K562 (cell line): ENCODE measurements around the gene STUM. TPM values are rescaled to one million over a fixed set of nuclear protein-coding genes. Genes with fewer than 3 reads are reported as not detected.
A peak's percentile ranks its signal among the peaks of the same experiment; 100 is the strongest.

Experiments used
- ATAC-seq: fragments of 200-7000 bp; cut with Tn5 transposase; 3 replicates; pipeline ENCODE4 v1.9.1; 2020; ENCODE audit warnings: moderate library complexity
- BruUV-seq: library from RNA; stranded (reverse); fragments of 400-500 nt; replicated peaks from 2 replicates; lab custom pipeline; 2021; lab: Mats Ljungman, UMichigan
- CTCF ChIA-PET: fragments of 300-600 bp; formaldehyde crosslinking; extraction: SDS; loops from one replicate; lab custom pipeline; 2021; ENCODE audit warnings: low intra/inter-chr PET ratio; lab: Yijun Ruan, JAX
- POLR2A ChIA-PET: fragments of 300-600, 350-650 bp; sonication (Branson Sonifier 250); formaldehyde crosslinking; extraction: SDS; loops from one replicate; lab custom pipeline; 2021; ENCODE audit warnings: antibody characterized with exemption, inconsistent platforms; lab: Yijun Ruan, JAX
- DNase-seq, 4 experiments: peaks; one replicate each; pipeline versions ENCODE4 v3.0.0 to v3.0.0-alpha.2; 2011 to 2018; ENCODE audit warnings: low spot score in 3 of 4, mixed read lengths in 3 of 4; ENCODE audit errors: extremely low read depth in 1 of 4
- FAIRE-seq: peaks from 2 replicates; lab custom pipeline; 2011; peaks lifted over from hg19 to GRCh38; lab: Jason Lieb, UNC
- H2AFZ ChIP-seq: 2 replicates; pipeline ENCODE4 v1.6.0; 2011; ENCODE audit warnings: low read depth, low read length, control low read depth, inconsistent platforms
- H3K27ac ChIP-seq: fragments of 200-600 bp; 3 replicates; pipeline ENCODE4 v1.8.0; 2011; ENCODE audit warnings: low read depth, mild to moderate bottlenecking, control low read depth, inconsistent platforms, low read length, moderate library complexity, mixed read lengths; ENCODE audit errors: extremely low read depth
- H3K27me3 ChIP-seq, 2 experiments: fragments of 300-600 bp in 1 of 2; 2 replicates in 1 of 2; 3 replicates in 1 of 2; pipeline versions ENCODE4 v1.6.0 to v1.8.0; 2011; ENCODE audit warnings: inconsistent platforms in 2 of 2, low read length in 2 of 2, mild to moderate bottlenecking in 1 of 2, mixed read lengths in 1 of 2, moderate library complexity in 1 of 2; ENCODE audit not compliant: control insufficient read depth in 2 of 2, insufficient read depth in 2 of 2
- H3K36me3 ChIP-seq: fragments of 300-600 bp; 3 replicates; pipeline ENCODE4 v1.8.0; 2011; ENCODE audit warnings: mild to moderate bottlenecking, low read length, inconsistent platforms; ENCODE audit not compliant: control insufficient read depth, insufficient read depth
- H3K4me1 ChIP-seq, 2 experiments: fragments of 200-600 bp in 1 of 2; replicated peaks in 1 of 2; 2 replicates in 1 of 2; 3 replicates in 1 of 2; pipeline versions ENCODE4 v1.5.1 to v1.8.0; 2011; ENCODE audit warnings: inconsistent platforms in 2 of 2, low read length in 2 of 2, mild to moderate bottlenecking in 1 of 2, mixed read lengths in 1 of 2, moderate library complexity in 1 of 2; ENCODE audit not compliant: control insufficient read depth in 2 of 2, insufficient read depth in 2 of 2
- H3K4me2 ChIP-seq: 2 replicates; pipeline ENCODE4 v1.6.1; 2011; ENCODE audit warnings: low read length, control low read depth, inconsistent platforms, mixed read lengths; ENCODE audit not compliant: insufficient read depth
- H3K4me3 ChIP-seq: fragments of 200-600 bp; sonication (generic), shearing (Covaris generic); 2 replicates; pipeline ENCODE4 v1.5.1; 2016; ENCODE audit warnings: control low read depth, inconsistent platforms
- H3K79me2 ChIP-seq: fragments of 200-600 bp; 3 replicates; pipeline ENCODE4 v1.8.0; 2011; ENCODE audit warnings: low read length, inconsistent platforms; ENCODE audit not compliant: control insufficient read depth, insufficient read depth
- H3K9ac ChIP-seq, 2 experiments: 2 replicates each; pipeline versions ENCODE4 v1.6.0 to v1.6.1; 2011; ENCODE audit warnings: low read depth in 2 of 2, low read length in 2 of 2, control low read depth in 1 of 2, inconsistent platforms in 1 of 2, mild to moderate bottlenecking in 1 of 2, mixed read lengths in 1 of 2; ENCODE audit not compliant: insufficient read depth in 1 of 2
- H3K9me1 ChIP-seq: one replicate; pipeline ENCODE4 v1.6.0; 2011; ENCODE audit warnings: inconsistent platforms, mild to moderate bottlenecking, low read length, moderate library complexity; ENCODE audit not compliant: control insufficient read depth, insufficient read depth
- H3K9me3 ChIP-seq: replicated peaks from 2 replicates; pipeline ENCODE4 v1.5.1; 2011; ENCODE audit warnings: low read depth, low read length, inconsistent platforms; ENCODE audit not compliant: control insufficient read depth, insufficient read depth
- H4K20me1 ChIP-seq: replicated peaks from 2 replicates; pipeline ENCODE4 v1.6.1; 2011; ENCODE audit warnings: low read length, inconsistent platforms, mixed read lengths; ENCODE audit not compliant: control insufficient read depth, insufficient read depth
- BHLHE40 ChIP-seq: IDR thresholded peaks from 2 replicates; pipeline ENCODE4 v1.6.1; 2011; ENCODE audit warnings: low read length, improper control_type of control experiment
- DIDO1 ChIP-seq: fragments of 450-650 bp; IDR thresholded peaks from 2 replicates; pipeline ENCODE4 v1.6.1; 2016; ENCODE audit warnings: low read depth, missing biosample characterization, missing genetic modification characterization
- JUND ChIP-seq, 2 experiments: IDR thresholded peaks; 2 replicates in 1 of 2; 3 replicates in 1 of 2; pipeline ENCODE4 v1.6.1; 2011; ENCODE audit warnings: borderline replicate concordance in 2 of 2, low read depth in 2 of 2, low read length in 2 of 2, improper control_type of control experiment in 1 of 2, missing biosample characterization in 1 of 2, missing genetic modification characterization in 1 of 2, missing genetic modification reagents in 1 of 2
- NFE2 ChIP-seq: IDR thresholded peaks from 2 replicates; pipeline ENCODE4 v1.6.1; 2014; ENCODE audit warnings: antibody characterized with exemption, low read depth
- STAG1 ChIP-seq: sonication (generic); formaldehyde crosslinking; IDR thresholded peaks from 2 replicates; pipeline ENCODE4 v1.5.0; 2020; ENCODE audit warnings: missing genetic modification reagents, borderline replicate concordance
- TFAP4 ChIP-seq: sonication (generic); formaldehyde crosslinking; IDR thresholded peaks from 2 replicates; pipeline ENCODE4 v1.8.0; 2022; ENCODE audit warnings: missing genetic modification reagents, mild to moderate bottlenecking, moderate library complexity, borderline replicate concordance
- ZNF134 ChIP-seq: fragments of 250-450 bp; sonication (Bioruptor Pico); conservative IDR thresholded peaks from 2 replicates; pipeline ENCODE4 v1.4.0; 2020
- WGBS: fragments of 100-300 bp; shearing (Covaris generic); methylation state at CpG from one replicate; pipeline ENCODE4 v1.1.6; 2016; ENCODE audit warnings: low coverage, mixed read lengths; ENCODE audit not compliant: insufficient coverage; ENCODE audit errors: missing lambda C conversion rate; 5-methylcytosine and 5-hydroxymethylcytosine counted together
- in situ Hi-C: fragments of 300-500 bp; cut with MboI; formaldehyde crosslinking; loops from 4 replicates; pipeline ENCODE4 v1.15.0; 2018; ENCODE audit warnings: inconsistent platforms, mixed read lengths
- intact Hi-C: fragments of 100-400 bp; cut with micrococcal nuclease; formaldehyde crosslinking; loops from 2 replicates; pipeline ENCODE4 v1.14.2; 2022
- polyA plus RNA-seq, 8 experiments: library from polyadenylated mRNA; depleted of rRNA in 4 of 8; stranded (reverse) in 5 of 8; unstranded in 3 of 8; fragments of >200 nt; fragmentation: Nextera tagmentation in 2 of 8; fragmentation: Illumina TruSeq in 1 of 8; extraction: Ambion mirVana in 2 of 8; extraction: Trizol in 1 of 8; gene quantifications; 2 replicates each; pipeline versions ENCODE4 v1.2.1 to v1.2.3, GENCODE V29; 2011 to 2014; ENCODE audit warnings: inconsistent platforms in 1 of 8, missing spikeins in 1 of 8
- total RNA-seq, 7 experiments: library from RNA; depleted of rRNA in 6 of 7; stranded (reverse); fragments of >200 nt in 6 of 7; fragmentation: Illumina TruSeq in 2 of 7; extraction: Trizol in 2 of 7; gene quantifications; 2 replicates each; pipeline versions ENCODE4 v1.2.1 to v1.2.3, GENCODE V29; 2011 to 2021; ENCODE audit warnings: low replicate concordance in 1 of 7
- TF ChIP-seq, protein P1 (sequence below): fragments of 250-450 bp; sonication (Bioruptor Pico); IDR thresholded peaks from 2 replicates; pipeline ENCODE4 v1.8.0; 2022; ENCODE audit warnings: moderate library complexity, mild to moderate bottlenecking, inconsistent platforms
- TF ChIP-seq, protein P2 (sequence below), 2 experiments: fragments of 450-650 bp; formaldehyde crosslinking in 1 of 2; IDR thresholded peaks; 2 replicates each; pipeline versions ENCODE4 v1.4.0 to v1.6.1; 2014 to 2020; ENCODE audit warnings: mild to moderate bottlenecking in 2 of 2, borderline replicate concordance in 1 of 2, low read depth in 1 of 2

STUM gene
- total and polyA plus RNA-seq, 9 of the 15 experiments (the other 6 are each of a cell fraction or from before 2014, with no cell fraction given), result not detected

GRCh38 chr1:226626577-226626956 is 78.0 kb downstream of the STUM start:
- H3K4me2 ChIP-seq, result no peak overlapping the region
- peak overlapping the region; percentile 26; the same call in 1 of the 2 replicates for H2AFZ ChIP-seq
- no peaks in the 10 kb centered on the region for H3K79me2 ChIP-seq
- H3K36me3 ChIP-seq, result no peaks in the 10 kb centered on the region
- no peaks in the 10 kb centered on the region for H3K9me1 ChIP-seq
- ATAC-seq, result peak; percentile 97
- ChIA-PET POLR2A (interaction anchor here (0.6 to 1.0 kb wide), 7 partner anchors 9 to 206 kb away, joined by 3 to 6 read pairs (median 3); no protein-coding TSS in a partner anchor), CTCF (interaction anchor here (1.0 kb wide), 1 partner anchor 811 kb away, joined by 3 read pairs; no protein-coding TSS in a partner anchor)
- H3K9ac ChIP-seq, result no peak overlapping the region
- H4K20me1 ChIP-seq, result 0 out of 2 replicates have a peak, but pooled peaks cover 5% of the 10 kb centered on the region
- peak; percentile 80 for FAIRE-seq
- intact Hi-C loops, result no loop called here
- H3K27ac ChIP-seq, result no peak overlapping the region
- H3K4me3 ChIP-seq, result no peak overlapping the region
- H3K27me3 ChIP-seq, result peaks cover 3 to 47% of the 10 kb centered on the region in 2 experiments; a peak in 3 of 5 replicates
- in situ Hi-C loops, result no loop called here
- H3K4me1 ChIP-seq, result no peaks in the 10 kb centered on the region
- H3K9me3 ChIP-seq, result peaks cover 2% of the 10 kb centered on the region; the same call in 1 of the 2 replicates
- under 1% methylated on average over 11 of the region's 11 CpGs for WGBS
- no TSS peak for BruUV-seq
- DNase-seq, result peak; percentile 78 to 89 (median 86)
- TF ChIP-seq NFE2 (no peak), STAG1 (CRISPR knock-in tag) (peak; percentile 68; the same call in 1 of the 2 replicates), BHLHE40 (peak; percentile 91), TFAP4 (CRISPR knock-in tag) (0 out of 2 replicates have a peak, but pooled peaks have one; percentile 21), ZNF134 (no peak), DIDO1 (no peak), JUND (IDR thresholded peaks at IDR 0.05; ENCODE audit: borderline replicate concordance, low read depth, low read length) (peak; percentile 49), JUND (tag; IDR thresholded peaks at IDR 0.05; ENCODE audit: borderline replicate concordance, low read depth, low read length) (no peak; the same call in 2 of the 3 replicates)
- TF ChIP-seq, protein P1, sequence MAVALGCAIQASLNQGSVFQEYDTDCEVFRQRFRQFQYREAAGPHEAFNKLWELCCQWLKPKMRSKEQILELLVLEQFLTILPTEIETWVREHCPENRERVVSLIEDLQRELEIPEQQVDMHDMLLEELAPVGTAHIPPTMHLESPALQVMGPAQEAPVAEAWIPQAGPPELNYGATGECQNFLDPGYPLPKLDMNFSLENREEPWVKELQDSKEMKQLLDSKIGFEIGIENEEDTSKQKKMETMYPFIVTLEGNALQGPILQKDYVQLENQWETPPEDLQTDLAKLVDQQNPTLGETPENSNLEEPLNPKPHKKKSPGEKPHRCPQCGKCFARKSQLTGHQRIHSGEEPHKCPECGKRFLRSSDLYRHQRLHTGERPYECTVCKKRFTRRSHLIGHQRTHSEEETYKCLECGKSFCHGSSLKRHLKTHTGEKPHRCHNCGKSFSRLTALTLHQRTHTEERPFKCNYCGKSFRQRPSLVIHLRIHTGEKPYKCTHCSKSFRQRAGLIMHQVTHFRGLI (CRISPR knock-in tag), result no peak
- TF ChIP-seq, protein P2, sequence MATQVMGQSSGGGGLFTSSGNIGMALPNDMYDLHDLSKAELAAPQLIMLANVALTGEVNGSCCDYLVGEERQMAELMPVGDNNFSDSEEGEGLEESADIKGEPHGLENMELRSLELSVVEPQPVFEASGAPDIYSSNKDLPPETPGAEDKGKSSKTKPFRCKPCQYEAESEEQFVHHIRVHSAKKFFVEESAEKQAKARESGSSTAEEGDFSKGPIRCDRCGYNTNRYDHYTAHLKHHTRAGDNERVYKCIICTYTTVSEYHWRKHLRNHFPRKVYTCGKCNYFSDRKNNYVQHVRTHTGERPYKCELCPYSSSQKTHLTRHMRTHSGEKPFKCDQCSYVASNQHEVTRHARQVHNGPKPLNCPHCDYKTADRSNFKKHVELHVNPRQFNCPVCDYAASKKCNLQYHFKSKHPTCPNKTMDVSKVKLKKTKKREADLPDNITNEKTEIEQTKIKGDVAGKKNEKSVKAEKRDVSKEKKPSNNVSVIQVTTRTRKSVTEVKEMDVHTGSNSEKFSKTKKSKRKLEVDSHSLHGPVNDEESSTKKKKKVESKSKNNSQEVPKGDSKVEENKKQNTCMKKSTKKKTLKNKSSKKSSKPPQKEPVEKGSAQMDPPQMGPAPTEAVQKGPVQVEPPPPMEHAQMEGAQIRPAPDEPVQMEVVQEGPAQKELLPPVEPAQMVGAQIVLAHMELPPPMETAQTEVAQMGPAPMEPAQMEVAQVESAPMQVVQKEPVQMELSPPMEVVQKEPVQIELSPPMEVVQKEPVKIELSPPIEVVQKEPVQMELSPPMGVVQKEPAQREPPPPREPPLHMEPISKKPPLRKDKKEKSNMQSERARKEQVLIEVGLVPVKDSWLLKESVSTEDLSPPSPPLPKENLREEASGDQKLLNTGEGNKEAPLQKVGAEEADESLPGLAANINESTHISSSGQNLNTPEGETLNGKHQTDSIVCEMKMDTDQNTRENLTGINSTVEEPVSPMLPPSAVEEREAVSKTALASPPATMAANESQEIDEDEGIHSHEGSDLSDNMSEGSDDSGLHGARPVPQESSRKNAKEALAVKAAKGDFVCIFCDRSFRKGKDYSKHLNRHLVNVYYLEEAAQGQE (IDR thresholded peaks at IDR 0.05; ENCODE audit: borderline replicate concordance), result peak; percentile 67; the same call in 1 of the 2 replicates
- TF ChIP-seq, protein P2 (CRISPR knock-in tag; IDR thresholded peaks at IDR 0.05; ENCODE audit: low read depth), result no peak
